GM12801 (cell line): ENCODE data around the gene UIMC1.

ENCODE experiments used
- TF ChIP-seq, protein P1 (sequence below): IDR thresholded peaks from one replicate; pipeline ENCODE4 v1.5.1; 2011; ENCODE audit warnings: control low read depth; ENCODE audit not compliant: insufficient read length; ENCODE audit errors: extremely low read depth

Gene UIMC1

DNA sequence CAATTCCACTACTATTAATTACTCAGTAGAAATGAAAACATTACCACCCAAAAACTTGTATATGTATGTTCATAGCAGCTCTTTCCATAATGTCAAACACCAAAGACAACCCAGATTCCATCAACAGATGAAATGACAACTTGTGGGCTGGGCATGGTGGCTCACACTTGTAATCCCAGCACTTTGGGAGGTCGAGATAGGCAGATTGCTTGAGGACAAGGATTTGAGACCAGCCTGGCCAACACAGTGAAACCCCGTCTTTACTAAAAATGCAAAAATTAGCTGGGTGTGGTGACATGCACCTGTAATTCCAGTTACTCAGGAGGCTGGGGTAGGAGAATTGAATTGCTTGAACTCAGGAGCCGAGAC, 11.5 kb downstream of the UIMC1 start:
- TF ChIP-seq, protein P1, sequence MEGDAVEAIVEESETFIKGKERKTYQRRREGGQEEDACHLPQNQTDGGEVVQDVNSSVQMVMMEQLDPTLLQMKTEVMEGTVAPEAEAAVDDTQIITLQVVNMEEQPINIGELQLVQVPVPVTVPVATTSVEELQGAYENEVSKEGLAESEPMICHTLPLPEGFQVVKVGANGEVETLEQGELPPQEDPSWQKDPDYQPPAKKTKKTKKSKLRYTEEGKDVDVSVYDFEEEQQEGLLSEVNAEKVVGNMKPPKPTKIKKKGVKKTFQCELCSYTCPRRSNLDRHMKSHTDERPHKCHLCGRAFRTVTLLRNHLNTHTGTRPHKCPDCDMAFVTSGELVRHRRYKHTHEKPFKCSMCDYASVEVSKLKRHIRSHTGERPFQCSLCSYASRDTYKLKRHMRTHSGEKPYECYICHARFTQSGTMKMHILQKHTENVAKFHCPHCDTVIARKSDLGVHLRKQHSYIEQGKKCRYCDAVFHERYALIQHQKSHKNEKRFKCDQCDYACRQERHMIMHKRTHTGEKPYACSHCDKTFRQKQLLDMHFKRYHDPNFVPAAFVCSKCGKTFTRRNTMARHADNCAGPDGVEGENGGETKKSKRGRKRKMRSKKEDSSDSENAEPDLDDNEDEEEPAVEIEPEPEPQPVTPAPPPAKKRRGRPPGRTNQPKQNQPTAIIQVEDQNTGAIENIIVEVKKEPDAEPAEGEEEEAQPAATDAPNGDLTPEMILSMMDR = no peak

GRCh38 chr5:176994460-176995121, 12.0 kb downstream of the UIMC1 start:
- TF ChIP-seq, protein P1 = no peak

- TF ChIP-seq, protein P1 = no peak
Measured at GRCh38 chr5:176987583-176987982, 19.0 kb downstream of the UIMC1 start.

- TF ChIP-seq, protein P1 = no peak
Measured at GRCh38 chr5:176986280-176986679, 20.3 kb downstream of the UIMC1 start.

- TF ChIP-seq, protein P1 = no peak
Measured at GRCh38 chr5:176985516-176985915, 21.1 kb downstream of the UIMC1 start.

- TF ChIP-seq, protein P1 = no peak
Measured at GRCh38 chr5:176980818-176981217, 25.8 kb downstream of the UIMC1 start.

GRCh38 chr5:176979669-176980068, 26.9 kb downstream of the UIMC1 start:
- TF ChIP-seq, protein P1 = no peak
